MG63 (cell line): ENCODE measurements around the gene SMAD6. TPM values are rescaled to one million over a fixed set of nuclear protein-coding genes. Genes with fewer than 3 reads are reported as not detected.
"Not testable (repeated sequence)": the region's sequence is repeated elsewhere in the genome, so short reads cannot be mapped to it uniquely, and the experiment has no call there.

Source experiments
- DNase-seq: peaks from one replicate; pipeline ENCODE4 v3.0.0-alpha.2; 2020
- H3K27me3 ChIP-seq: fragments of 250-450 bp; sonication (Bioruptor Pico); 2 replicates; pipeline ENCODE4 v1.5.1; 2020; ENCODE audit warnings: mild to moderate bottlenecking, moderate library complexity
- H3K36me3 ChIP-seq: fragments of 250-450 bp; sonication (Bioruptor Pico); 2 replicates; pipeline ENCODE4 v1.5.1; 2020; ENCODE audit warnings: mild to moderate bottlenecking, moderate library complexity
- H3K4me3 ChIP-seq: fragments of 250-450 bp; sonication (Bioruptor Pico); 2 replicates; pipeline ENCODE4 v1.5.1; 2020; ENCODE audit warnings: mild to moderate bottlenecking, moderate library complexity
- H3K9me3 ChIP-seq: fragments of 250-450 bp; sonication (Bioruptor Pico); 2 replicates; pipeline ENCODE4 v1.5.1; 2020; ENCODE audit warnings: mild to moderate bottlenecking, moderate library complexity
- total RNA-seq: library from RNA; depleted of rRNA; stranded (reverse); fragments of >200 nt; shearing (Covaris generic); gene quantifications from 2 replicates; pipeline ENCODE4 v1.2.3, GENCODE V29; 2014; ENCODE audit warnings: low replicate concordance

SMAD6 gene
- total RNA-seq, 1 experiment from 2014 or later = 37.8 TPM

GRCh38 chr15:66821307-66821706 is 119.3 kb downstream of the SMAD6 start:
- no peak for DNase-seq
- Histone ChIP-seq H3K36me3 (no peaks in the 10 kb centered on the region), H3K4me3 (no peak overlapping the region), H3K27me3 (no peaks in the 10 kb centered on the region), H3K9me3 (no peaks in the 10 kb centered on the region)

GRCh38 chr15:66822114-66822513 is 120.1 kb downstream of the SMAD6 start:
- Histone ChIP-seq H3K36me3 (no peaks in the 10 kb centered on the region), H3K4me3 (no peak overlapping the region), H3K27me3 (no peaks in the 10 kb centered on the region), H3K9me3 (no peaks in the 10 kb centered on the region)
- no peak for DNase-seq

- H3K27me3 ChIP-seq = no peaks in the 10 kb centered on the region
- H3K4me3 ChIP-seq = no peak overlapping the region
- no peaks in the 10 kb centered on the region for H3K9me3 ChIP-seq
- H3K36me3 ChIP-seq = no peaks in the 10 kb centered on the region
- DNase-seq = no peak
Measured at GRCh38 chr15:66822576-66822975, 120.5 kb downstream of the SMAD6 start.

GRCh38 chr15:66823601-66824000 is 121.6 kb downstream of the SMAD6 start:
- Histone ChIP-seq H3K27me3 (no peaks in the 10 kb centered on the region), H3K9me3 (no peaks in the 10 kb centered on the region)
- DNase-seq = no peak

GRCh38 chr15:66824424-66824823 is 122.4 kb downstream of the SMAD6 start:
- Histone ChIP-seq H3K27me3 (no peaks in the 10 kb centered on the region), H3K4me3 (no peak overlapping the region), H3K36me3 (no peaks in the 10 kb centered on the region), H3K9me3 (no peaks in the 10 kb centered on the region)
- no peak for DNase-seq

More at GRCh38 chr15:66823601-66824000, 121.6 kb downstream of the SMAD6 start:
- Histone ChIP-seq H3K36me3 (no peaks in the 10 kb centered on the region), H3K4me3 (no peak overlapping the region)

- no peaks in the 10 kb centered on the region for H3K27me3 ChIP-seq
- no peak overlapping the region for H3K4me3 ChIP-seq
- no peaks in the 10 kb centered on the region for H3K36me3 ChIP-seq
- no peak for DNase-seq
- H3K9me3 ChIP-seq = no peaks in the 10 kb centered on the region
Measured at GRCh38 chr15:66825139-66825538, 123.1 kb downstream of the SMAD6 start.

- no peaks in the 10 kb centered on the region for H3K36me3 ChIP-seq
- H3K4me3 ChIP-seq = no peak overlapping the region
- no peaks in the 10 kb centered on the region for H3K9me3 ChIP-seq
- DNase-seq = no peak
- H3K27me3 ChIP-seq = no peaks in the 10 kb centered on the region
Measured at GRCh38 chr15:66825731-66826130, 123.7 kb downstream of the SMAD6 start.

- no peaks in the 10 kb centered on the region for H3K27me3 ChIP-seq
- no peaks in the 10 kb centered on the region for H3K9me3 ChIP-seq
Measured at GRCh38 chr15:66826507-66826906, 124.5 kb downstream of the SMAD6 start.

GRCh38 chr15:66827039-66827697 is 125.1 kb downstream of the SMAD6 start:
- no peaks in the 10 kb centered on the region for H3K36me3 ChIP-seq
- H3K9me3 ChIP-seq = no peaks in the 10 kb centered on the region
- no peaks in the 10 kb centered on the region for H3K27me3 ChIP-seq
- H3K4me3 ChIP-seq = no peak overlapping the region
- no peak for DNase-seq

More at GRCh38 chr15:66826507-66826906, 124.5 kb downstream of the SMAD6 start:
- no peak for DNase-seq
- no peaks in the 10 kb centered on the region for H3K36me3 ChIP-seq
- no peak overlapping the region for H3K4me3 ChIP-seq

- H3K9me3 ChIP-seq = no peaks in the 10 kb centered on the region
- no peak overlapping the region for H3K4me3 ChIP-seq
- DNase-seq = no peak
- no peaks in the 10 kb centered on the region for H3K27me3 ChIP-seq
- H3K36me3 ChIP-seq = no peaks in the 10 kb centered on the region
Measured at GRCh38 chr15:66827698-66828055, 125.6 kb downstream of the SMAD6 start.

- H3K36me3 ChIP-seq = not testable (repeated sequence)
Measured at GRCh38 chr15:66828817-66829541, 126.9 kb downstream of the SMAD6 start.

GRCh38 chr15:66829551-66830121 is 127.6 kb downstream of the SMAD6 start:
- H3K36me3 ChIP-seq = no peaks in the 10 kb centered on the region
- H3K9me3 ChIP-seq = no peaks in the 10 kb centered on the region

More at GRCh38 chr15:66828817-66829541, 126.9 kb downstream of the SMAD6 start:
- H3K27me3 ChIP-seq, H3K4me3 ChIP-seq, DNase-seq, H3K9me3 ChIP-seq: not testable (repeated sequence)

GRCh38 chr15:66830358-66830757 is 128.3 kb downstream of the SMAD6 start:
- Histone ChIP-seq H3K9me3 (peaks cover 3% of the 10 kb centered on the region; the same call in 1 of the 2 replicates), H3K4me3 (no peak overlapping the region), H3K36me3 (no peaks in the 10 kb centered on the region), H3K27me3 (no peaks in the 10 kb centered on the region)
- peak; percentile 94 for DNase-seq

More at GRCh38 chr15:66829551-66830121, 127.6 kb downstream of the SMAD6 start:
- no peak overlapping the region for H3K4me3 ChIP-seq
- DNase-seq = no peak
- no peaks in the 10 kb centered on the region for H3K27me3 ChIP-seq

- no peak for DNase-seq
- Histone ChIP-seq H3K4me3 (no peak overlapping the region), H3K27me3 (no peaks in the 10 kb centered on the region), H3K9me3 (peaks cover 8% of the 10 kb centered on the region), H3K36me3 (no peaks in the 10 kb centered on the region)
Measured at GRCh38 chr15:66830823-66831222, 128.8 kb downstream of the SMAD6 start.

GRCh38 chr15:66831289-66831688 is 129.3 kb downstream of the SMAD6 start:
- no peak for DNase-seq
- H3K27me3 ChIP-seq = no peaks in the 10 kb centered on the region
- peaks cover 12% of the 10 kb centered on the region for H3K9me3 ChIP-seq
- no peaks in the 10 kb centered on the region for H3K36me3 ChIP-seq
- H3K4me3 ChIP-seq = no peak overlapping the region

- H3K27me3 ChIP-seq = no peaks in the 10 kb centered on the region
- no peak overlapping the region for H3K4me3 ChIP-seq
- no peaks in the 10 kb centered on the region for H3K36me3 ChIP-seq
- no peak for DNase-seq
- peaks cover 16% of the 10 kb centered on the region for H3K9me3 ChIP-seq
Measured at GRCh38 chr15:66831801-66832390, 129.9 kb downstream of the SMAD6 start.
